HG03469 (cell line): ENCODE measurements around the gene MORN5.

ENCODE experiments used
- ATAC-seq: cut with Tn5 transposase; IDR thresholded peaks from one replicate; pipeline ENCODE4 v1.9.1; 2021; ENCODE audit warnings: mild to moderate bottlenecking, moderate library complexity, moderate number of reproducible peaks; ENCODE audit not compliant: unreplicated experiment

MORN5 gene

DNA sequence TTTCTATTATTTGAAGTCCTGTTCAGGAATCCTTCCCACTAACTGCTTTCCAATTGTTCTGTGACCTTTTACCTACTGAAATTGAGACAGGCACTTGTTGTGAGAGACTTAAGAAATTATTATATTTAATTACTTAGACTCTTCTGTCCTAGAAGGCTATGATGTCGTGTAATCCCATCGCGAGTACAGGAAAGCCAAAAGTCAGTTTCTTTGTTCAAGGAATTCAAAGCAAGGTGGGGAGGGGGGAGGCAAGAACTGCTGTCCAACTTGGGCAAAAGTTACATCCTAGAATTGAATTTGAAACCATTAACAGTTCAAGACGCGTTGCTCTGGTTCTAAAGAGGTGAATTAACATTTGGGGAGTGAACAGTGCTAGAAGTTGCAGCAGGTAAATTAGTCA is 18.0 kb upstream of the MORN5 start:
- ATAC-seq: no peak

DNA sequence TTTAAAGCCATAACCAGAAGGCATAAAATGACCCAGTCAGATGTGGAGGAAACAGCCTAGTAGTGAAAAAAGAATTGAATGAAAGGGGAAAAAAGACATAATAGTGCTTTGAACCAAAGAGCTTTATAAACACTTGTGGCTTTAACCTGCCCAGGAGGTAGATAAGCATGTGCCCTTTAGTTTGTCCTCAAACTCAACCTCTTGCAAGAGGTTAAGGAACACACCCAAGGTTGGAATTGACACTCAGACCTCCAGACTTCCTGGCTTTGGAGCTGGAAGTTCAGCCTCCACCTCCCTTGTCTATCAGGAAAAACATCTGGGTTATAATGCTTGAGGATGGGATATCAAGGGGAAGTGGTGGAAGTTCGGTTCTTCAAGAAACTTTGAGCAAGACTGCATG is 16.4 kb upstream of the MORN5 start:
- ATAC-seq: no peak

DNA sequence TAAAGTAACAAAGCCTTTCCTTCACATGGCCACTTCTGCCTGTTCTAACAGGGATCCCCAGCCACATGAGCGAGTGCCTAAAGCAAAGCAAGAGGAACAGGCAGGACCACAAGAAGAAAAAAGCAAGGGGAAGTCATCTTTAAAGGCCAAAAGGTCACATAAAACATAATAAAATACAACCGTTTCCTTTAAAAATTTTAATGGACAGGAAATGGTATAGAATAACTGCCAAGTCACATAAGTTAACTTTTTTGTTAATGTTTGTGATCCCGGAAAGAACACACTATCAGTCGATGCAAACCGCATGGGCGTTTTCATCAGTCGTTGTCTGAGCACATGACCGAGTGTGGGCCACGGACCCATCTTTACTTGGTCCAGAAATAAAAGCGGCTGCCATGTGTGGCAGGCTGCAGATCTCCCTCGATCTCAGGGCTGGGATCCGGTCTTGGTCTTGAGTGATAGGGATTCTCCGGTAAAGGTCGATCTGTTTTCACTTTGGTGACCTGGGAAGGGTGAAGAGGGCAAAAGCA is 15.8 kb upstream of the MORN5 start:
- no peak for ATAC-seq

GRCh38 chr9:122144836-122145591 is 14.7 kb upstream of the MORN5 start:
- ATAC-seq: no peak

- no peak for ATAC-seq
These were observed 14.2 kb upstream of the MORN5 start for GRCh38 chr9:122145592-122145863.

- ATAC-seq: no peak
These were observed 8.4 kb upstream of the MORN5 start for GRCh38 chr9:122151267-122151828.

GRCh38 chr9:122155796-122156195 is 3.9 kb upstream of the MORN5 start:
- ATAC-seq: no peak

- ATAC-seq: no peak
These were observed 1.5 kb upstream of the MORN5 start for GRCh38 chr9:122158202-122158601.

- no peak for ATAC-seq
These were observed 178 bp downstream of the MORN5 start for GRCh38 chr9:122159925-122160246.

GRCh38 chr9:122162415-122162814 is 2.7 kb downstream of the MORN5 start:
- ATAC-seq: no peak

DNA sequence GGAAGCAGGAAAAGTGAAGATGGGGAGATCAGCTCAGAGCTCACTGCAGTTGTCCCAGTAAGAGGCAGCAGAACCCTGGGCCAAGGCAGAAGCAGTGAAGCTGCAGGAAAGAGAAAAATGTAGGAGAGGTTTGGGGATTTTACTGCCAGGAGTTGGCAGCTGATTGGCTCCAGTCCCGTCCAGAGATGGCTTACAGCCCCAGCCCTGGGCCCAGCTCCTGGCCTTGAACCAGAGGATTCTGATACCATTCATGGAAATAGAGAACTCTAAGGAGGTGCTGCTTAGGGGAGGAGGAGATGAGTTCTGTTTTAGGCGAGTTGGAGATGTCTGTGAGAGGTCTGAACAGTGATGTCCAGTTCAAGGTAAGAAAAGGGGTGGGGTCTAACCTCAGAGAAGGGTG is 4.6 kb downstream of the MORN5 start:
- ATAC-seq: no peak

- ATAC-seq: no peak
These were observed 8.6 kb downstream of the MORN5 start for GRCh38 chr9:122168356-122168755.

GRCh38 chr9:122172131-122172530 is 12.4 kb downstream of the MORN5 start:
- ATAC-seq: no peak

DNA sequence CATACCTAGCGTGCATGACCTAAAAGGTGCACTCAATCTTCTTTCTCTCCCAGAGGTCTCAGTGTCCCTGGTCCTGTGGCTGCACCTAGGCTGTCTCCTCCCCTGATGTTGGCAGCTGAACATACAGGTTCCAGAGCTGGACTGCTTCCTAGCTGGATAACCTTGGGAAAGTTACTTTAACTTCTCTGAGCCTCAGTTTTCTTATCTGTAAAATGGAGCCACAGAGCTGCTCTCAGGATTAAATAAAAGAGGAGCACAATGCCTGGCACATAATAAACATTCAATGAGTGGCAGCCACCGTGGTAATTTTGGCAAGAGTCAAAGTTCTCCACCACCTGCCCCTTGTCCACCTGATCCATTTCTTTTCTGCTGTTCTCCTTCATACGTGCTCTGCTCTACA is 14.0 kb downstream of the MORN5 start:
- ATAC-seq: no peak

DNA sequence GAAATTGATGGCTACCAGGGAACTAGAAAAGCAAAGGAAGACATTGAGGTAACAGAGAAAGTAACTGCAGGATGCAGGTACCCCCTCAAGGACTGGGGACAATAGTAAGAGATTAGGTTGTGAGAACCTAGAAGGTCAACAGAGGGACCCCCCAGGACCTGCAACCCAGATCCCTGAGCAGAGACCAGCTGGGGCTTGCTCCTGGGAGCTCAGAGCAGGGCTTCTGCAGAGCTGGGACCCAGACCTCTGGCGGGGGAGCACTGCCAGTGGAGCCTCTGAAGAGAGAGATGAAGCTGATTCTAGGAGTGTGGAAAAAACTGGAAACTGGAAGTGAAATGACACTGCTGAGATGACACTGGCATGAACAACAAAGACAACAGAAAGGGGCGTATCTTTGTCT is 17.2 kb downstream of the MORN5 start:
- ATAC-seq: no peak

DNA sequence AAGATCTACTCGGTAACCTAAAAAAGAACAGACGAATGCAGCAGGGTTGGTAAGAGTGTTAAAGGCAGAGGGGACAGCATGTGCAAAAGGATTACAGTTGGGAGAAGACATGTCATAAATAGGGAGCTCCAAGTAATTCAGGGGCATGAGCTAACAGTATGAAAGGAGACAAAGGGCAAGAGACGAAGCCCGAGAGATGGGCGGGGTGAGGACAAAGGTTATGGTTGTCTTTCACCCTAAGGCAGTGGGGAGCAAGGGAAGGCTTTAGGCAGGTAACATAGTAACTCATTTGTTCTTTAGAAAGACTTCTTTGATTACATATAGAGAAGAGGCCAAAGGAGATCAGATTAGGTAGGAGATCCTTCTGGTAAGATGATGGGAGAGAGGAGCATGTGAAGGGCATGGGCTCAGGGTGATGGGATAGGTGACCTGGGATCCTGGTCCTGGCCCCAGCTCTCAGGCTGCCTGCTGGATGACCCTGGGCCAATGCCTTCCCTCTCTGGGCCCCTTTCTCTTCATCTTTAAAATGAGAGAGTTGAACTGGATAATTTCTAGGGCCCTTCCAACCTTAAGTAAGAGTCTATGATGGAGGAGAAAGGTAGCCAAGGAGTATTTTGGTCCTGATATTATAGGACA is 19.5 kb downstream of the MORN5 start:
- no peak for ATAC-seq

GRCh38 chr9:122179690-122180074 is 20.0 kb downstream of the MORN5 start:
- no peak for ATAC-seq

- ATAC-seq: no peak
These were observed 20.9 kb downstream of the MORN5 start for GRCh38 chr9:122180633-122181032.

- no peak for ATAC-seq
These were observed 23.8 kb downstream of the MORN5 start for GRCh38 chr9:122183501-122183900.

GRCh38 chr9:122184551-122184950 is 24.8 kb downstream of the MORN5 start:
- no peak for ATAC-seq

DNA sequence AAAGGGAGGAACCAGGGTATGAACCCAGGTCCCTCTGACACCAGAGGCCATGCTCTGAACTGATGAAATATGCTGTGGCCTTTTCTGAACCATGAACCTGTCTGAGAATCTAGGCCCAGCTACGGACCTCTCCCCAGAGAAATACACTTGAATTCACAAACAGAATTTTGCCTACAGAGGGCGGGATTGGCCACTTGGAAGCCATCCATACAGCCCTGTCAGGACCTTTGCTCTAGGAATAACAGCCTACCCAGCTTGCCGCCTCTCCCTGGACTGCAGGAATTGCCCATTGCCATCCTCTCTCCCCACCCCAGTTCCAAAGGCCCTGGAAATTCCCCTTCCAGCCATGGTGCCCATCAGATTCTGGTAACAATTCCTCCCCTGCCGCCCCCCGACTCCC is 26.6 kb downstream of the MORN5 start:
- ATAC-seq: no peak

DNA sequence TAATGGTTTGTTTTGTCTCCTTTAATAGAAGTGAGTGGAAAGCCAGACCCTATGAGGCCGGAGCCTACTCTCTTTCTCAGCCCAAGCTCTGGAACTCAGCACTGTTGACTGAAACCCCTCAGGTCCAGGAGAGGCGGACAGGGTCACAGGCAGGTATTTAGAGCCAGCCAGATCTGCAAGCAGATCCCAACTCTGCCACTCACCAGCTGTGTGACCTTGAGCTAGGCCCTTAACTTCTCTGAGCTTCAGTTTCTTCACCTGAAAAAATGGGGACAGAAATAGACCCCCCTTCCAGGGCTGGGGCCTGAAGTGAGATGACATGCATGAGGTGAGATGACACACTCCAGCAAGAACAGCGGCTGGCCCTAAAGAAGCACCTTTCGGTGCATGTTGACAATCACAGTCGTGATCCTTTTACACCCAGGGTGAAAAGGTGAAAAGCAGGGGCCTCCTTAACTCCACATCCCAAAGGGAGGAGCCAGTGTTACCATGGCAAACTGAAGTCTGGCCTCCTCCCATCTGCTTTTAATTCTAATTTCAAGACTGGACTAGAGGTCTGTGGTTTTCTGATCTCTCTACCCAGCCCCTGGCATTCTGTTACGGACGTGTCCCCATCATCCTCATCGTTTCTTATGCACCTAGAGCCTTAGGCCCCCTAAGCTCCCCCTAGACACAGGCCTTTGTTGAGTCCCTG is 27.2 kb downstream of the MORN5 start:
- no peak for ATAC-seq
